Trophoblast cell (in vitro differentiated cells and primary cell): ENCODE measurements around the gene CENPE.

Experiments used
- DNase-seq, 2 donors: peaks; one replicate each; pipeline ENCODE4 v3.0.0-alpha.2; 2016
- H2AFZ ChIP-seq: 2 replicates; pipeline ENCODE4 v1.6.1; 2013; ENCODE audit warnings: low read length, moderate library complexity, mild to moderate bottlenecking; ENCODE audit not compliant: insufficient read depth, poor library complexity
- H2AK5ac ChIP-seq: 2 replicates; pipeline ENCODE4 v1.6.1; 2013; ENCODE audit warnings: mild to moderate bottlenecking, low read length
- H2BK120ac ChIP-seq: 2 replicates; pipeline ENCODE4 v1.6.1; 2013; ENCODE audit warnings: low read length, mild to moderate bottlenecking, moderate library complexity; ENCODE audit not compliant: insufficient read depth, poor library complexity
- H2BK12ac ChIP-seq: 2 replicates; pipeline ENCODE4 v1.6.1; 2013; ENCODE audit warnings: mild to moderate bottlenecking, low read length, moderate library complexity
- H2BK5ac ChIP-seq: 2 replicates; pipeline ENCODE4 v1.6.1; 2013; ENCODE audit warnings: low read length, low read depth, moderate library complexity, mild to moderate bottlenecking; ENCODE audit not compliant: poor library complexity
- H3K14ac ChIP-seq: 2 replicates; pipeline ENCODE4 v1.6.1; 2013; ENCODE audit warnings: mild to moderate bottlenecking, low read length
- H3K18ac ChIP-seq: 2 replicates; pipeline ENCODE4 v1.6.1; 2013; ENCODE audit warnings: mild to moderate bottlenecking, low read length
- H3K23ac ChIP-seq: 2 replicates; pipeline ENCODE4 v1.6.1; 2013; ENCODE audit warnings: low read length
- H3K27ac ChIP-seq: 2 replicates; pipeline ENCODE4 v1.5.1; 2013; ENCODE audit warnings: low read depth, mild to moderate bottlenecking, inconsistent platforms, low read length, moderate library complexity
- H3K27me3 ChIP-seq: 2 replicates; pipeline ENCODE4 v1.6.1; 2013; ENCODE audit warnings: inconsistent platforms, mild to moderate bottlenecking, low read length, moderate library complexity; ENCODE audit not compliant: insufficient read depth
- H3K36me3 ChIP-seq, 2 experiments: 1 replicate in 1 of 2; 2 replicates in 1 of 2; pipeline ENCODE4 v1.6.1; 2013; ENCODE audit warnings: low read length in 2 of 2, mild to moderate bottlenecking in 2 of 2, moderate library complexity in 1 of 2; ENCODE audit not compliant: insufficient read depth in 2 of 2, control insufficient read depth in 1 of 2
- H3K4ac ChIP-seq: 2 replicates; pipeline ENCODE4 v1.6.1; 2013; ENCODE audit warnings: low read depth, mild to moderate bottlenecking, low read length, moderate library complexity
- H3K4me1 ChIP-seq, 2 experiments: 1 replicate in 1 of 2; 2 replicates in 1 of 2; pipeline ENCODE4 v1.6.1; 2013; ENCODE audit warnings: low read length in 2 of 2, mild to moderate bottlenecking in 2 of 2, moderate library complexity in 1 of 2; ENCODE audit not compliant: insufficient read depth in 2 of 2, control insufficient read depth in 1 of 2
- H3K4me2 ChIP-seq: 2 replicates; pipeline ENCODE4 v1.6.1; 2013; ENCODE audit warnings: inconsistent platforms, mild to moderate bottlenecking, low read length, moderate library complexity
- H3K4me3 ChIP-seq: 2 replicates; pipeline ENCODE4 v1.5.1; 2013; ENCODE audit warnings: mild to moderate bottlenecking, low read depth, low read length, inconsistent platforms
- H3K79me1 ChIP-seq: one replicate; pipeline ENCODE4 v1.6.1; 2013; ENCODE audit warnings: low read length
- H3K79me2 ChIP-seq: 2 replicates; pipeline ENCODE4 v1.6.1; 2013; ENCODE audit warnings: low read length, mild to moderate bottlenecking; ENCODE audit not compliant: control insufficient read depth, insufficient read depth, poor library complexity
- H3K9ac ChIP-seq: 2 replicates; pipeline ENCODE4 v1.6.1; 2013; ENCODE audit warnings: mild to moderate bottlenecking, low read length
- H3K9me3 ChIP-seq: 2 replicates; pipeline ENCODE4 v1.6.1; 2013; ENCODE audit warnings: low read depth, mild to moderate bottlenecking, control low read depth, inconsistent platforms, low read length; ENCODE audit not compliant: insufficient read depth
- H4K12ac ChIP-seq: 2 replicates; pipeline ENCODE4 v1.6.1; 2013; ENCODE audit warnings: low read depth, mild to moderate bottlenecking, low read length, moderate library complexity
- H4K8ac ChIP-seq: 2 replicates; pipeline ENCODE4 v1.6.1; 2013; ENCODE audit warnings: low read depth, mild to moderate bottlenecking, low read length, moderate library complexity
- H4K91ac ChIP-seq: one replicate; pipeline ENCODE4 v1.6.1; 2013; ENCODE audit warnings: low read depth, mild to moderate bottlenecking, low read length, moderate library complexity
- WGBS: extraction: QIAGEN DNeasy Blood & Tissue Kit; methylation state at CpG from one replicate; pipeline ENCODE4 v1.1.7; 2013; ENCODE audit warnings: missing lambda C conversion rate; ENCODE audit not compliant: insufficient read length, insufficient coverage; ENCODE audit errors: extremely low coverage; 5-methylcytosine and 5-hydroxymethylcytosine counted together

The CENPE gene

DNA sequence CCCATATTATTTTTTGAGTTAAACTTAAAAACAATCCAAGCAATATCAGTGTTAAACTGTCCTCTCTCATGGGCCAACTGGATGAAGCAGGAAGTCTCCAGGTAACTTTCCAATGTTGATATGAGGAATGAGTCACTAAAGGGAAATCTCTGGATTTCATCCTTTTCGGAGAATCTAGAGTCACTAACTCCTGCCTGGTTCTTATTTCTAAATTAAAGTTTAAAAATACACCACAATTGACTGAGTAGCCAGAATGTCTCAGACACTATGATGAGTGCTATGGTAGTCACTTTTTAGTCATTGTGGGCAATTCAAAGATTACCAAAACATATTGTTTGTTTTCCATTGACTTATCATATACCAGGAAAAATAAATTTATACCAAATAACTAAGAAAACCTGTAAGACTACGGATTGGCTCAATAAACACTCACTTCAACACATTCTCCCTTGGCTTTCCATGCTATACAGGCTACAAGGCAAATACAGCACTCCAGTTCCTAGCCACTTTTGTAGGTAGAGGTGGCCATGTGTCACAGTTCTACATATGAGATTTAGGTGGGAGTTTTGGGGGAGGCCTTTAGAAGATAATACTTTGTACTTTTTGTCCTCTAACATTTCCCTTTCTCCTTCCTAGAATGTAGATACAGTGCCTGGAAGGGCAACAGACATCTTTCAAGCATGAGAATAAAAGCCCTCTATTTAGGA lies 130.1 kb downstream of the CENPE start:
- no peak overlapping the region for H3K9ac ChIP-seq
- H3K23ac ChIP-seq = no peak overlapping the region
- H4K91ac ChIP-seq = no peak overlapping the region
- H3K4ac ChIP-seq = no peak overlapping the region
- no peak overlapping the region for H2BK120ac ChIP-seq
- H3K14ac ChIP-seq = no peak overlapping the region
- no peak overlapping the region for H4K8ac ChIP-seq
- H4K12ac ChIP-seq = no peak overlapping the region
- H3K4me2 ChIP-seq = no peak overlapping the region
- H3K4me1 ChIP-seq = no peaks in the 10 kb centered on the region
- H3K27ac ChIP-seq = no peak overlapping the region
- H3K4me3 ChIP-seq = no peak overlapping the region
- H3K36me3 ChIP-seq = no peaks in the 10 kb centered on the region
- H2BK5ac ChIP-seq = no peak overlapping the region
- no peak overlapping the region for H3K18ac ChIP-seq
- H3K79me1 ChIP-seq = no peaks in the 10 kb centered on the region
- H3K9me3 ChIP-seq = no peaks in the 10 kb centered on the region
- no peak overlapping the region for H2AFZ ChIP-seq
- H3K79me2 ChIP-seq = no peaks in the 10 kb centered on the region
- WGBS = no CpG with 5 or more reads among the region's 2 CpGs
- H2BK12ac ChIP-seq = no peak overlapping the region
- H3K27me3 ChIP-seq = no peaks in the 10 kb centered on the region
- no peak overlapping the region for H2AK5ac ChIP-seq
- DNase-seq = peak in 1 of 2 donors; percentile 31

- no peak overlapping the region for H2BK5ac ChIP-seq
- no peak overlapping the region for H3K4me2 ChIP-seq
- H3K23ac ChIP-seq = no peak overlapping the region
- H3K27ac ChIP-seq = no peak overlapping the region
- no peak overlapping the region for H4K8ac ChIP-seq
- WGBS = no CpG with 5 or more reads among the region's 2 CpGs
- H2BK12ac ChIP-seq = no peak overlapping the region
- H3K36me3 ChIP-seq = no peaks in the 10 kb centered on the region
- no peaks in the 10 kb centered on the region for H3K79me1 ChIP-seq
- H4K91ac ChIP-seq = no peak overlapping the region
- H3K4me3 ChIP-seq = no peak overlapping the region
- no peak overlapping the region for H2AFZ ChIP-seq
- H3K18ac ChIP-seq = no peak overlapping the region
- H3K4me1 ChIP-seq = no peaks in the 10 kb centered on the region
- no peaks in the 10 kb centered on the region for H3K9me3 ChIP-seq
- no peak for DNase-seq
- no peaks in the 10 kb centered on the region for H3K79me2 ChIP-seq
- no peaks in the 10 kb centered on the region for H3K27me3 ChIP-seq
- no peak overlapping the region for H2AK5ac ChIP-seq
- H2BK120ac ChIP-seq = no peak overlapping the region
- no peak overlapping the region for H3K14ac ChIP-seq
- H4K12ac ChIP-seq = no peak overlapping the region
- H3K9ac ChIP-seq = no peak overlapping the region
- no peak overlapping the region for H3K4ac ChIP-seq
Observed at GRCh38 chr4:103060453-103061148, 137.5 kb downstream of the CENPE start.
